D721Med (cell line): ENCODE measurements around the gene RASSF8.

Experiments
- DNase-seq: peaks from one replicate; pipeline ENCODE4 v3.0.0; 2011; ENCODE audit warnings: low spot score; ENCODE audit not compliant: insufficient read length
- FAIRE-seq: peaks from 2 replicates; lab custom pipeline; 2011; peaks lifted over from hg19 to GRCh38; lab: Jason Lieb, UNC
- CTCF ChIP-seq: IDR thresholded peaks from 2 replicates; pipeline ENCODE4 v1.5.1; 2012; ENCODE audit warnings: mild to moderate bottlenecking, control low read depth; ENCODE audit not compliant: insufficient read depth; ENCODE audit errors: missing control alignments

RASSF8 gene

DNA sequence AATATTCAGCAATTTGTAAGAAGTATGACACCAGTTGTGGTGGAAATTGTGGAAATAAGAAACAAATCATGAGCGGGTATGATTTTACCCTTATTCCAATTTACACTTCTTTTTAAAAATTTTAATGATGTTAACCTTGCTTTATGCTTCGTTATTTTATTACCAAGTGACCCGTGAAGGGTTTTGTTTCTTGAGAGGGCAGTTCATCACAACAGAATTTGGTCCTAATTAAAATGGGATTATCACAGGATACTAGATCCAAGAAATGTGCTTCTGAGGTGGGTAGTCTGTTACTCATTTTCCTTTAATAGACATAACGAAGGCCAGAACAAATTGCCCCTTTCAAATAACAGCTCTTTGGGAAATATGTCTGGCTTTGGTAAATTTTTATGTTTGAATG, 25.5 kb upstream of the RASSF8 start:
- DNase-seq (no peak), FAIRE-seq (peak; percentile 51)
- TF ChIP-seq CTCF = no peak

- TF ChIP-seq CTCF = no peak
- peak; percentile 53 for FAIRE-seq
- DNase-seq = no peak
Observed at GRCh38 chr12:25934456-25934855, 24.0 kb upstream of the RASSF8 start.

GRCh38 chr12:25935355-25936144, 22.9 kb upstream of the RASSF8 start:
- DNase-seq = no peak
- no peak for TF ChIP-seq CTCF
- FAIRE-seq = no peak

DNA sequence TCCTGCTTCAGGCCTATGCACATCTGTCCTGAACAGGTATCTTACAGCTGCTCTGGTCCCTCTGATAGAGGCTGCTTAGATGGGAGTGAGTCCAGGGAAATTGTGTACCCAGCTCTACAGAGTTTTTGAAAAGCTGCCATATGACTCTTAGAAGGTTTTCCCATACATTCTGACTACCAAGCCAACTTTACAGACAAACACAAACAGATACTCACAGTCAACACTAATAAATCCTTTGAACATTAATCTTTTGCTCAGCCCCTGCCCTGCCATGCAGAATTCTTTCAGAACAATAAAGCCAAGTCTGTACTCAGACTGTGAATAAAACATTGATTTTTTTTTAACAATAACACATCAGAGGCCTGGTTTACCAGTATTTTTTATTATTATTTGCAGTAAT, 21.4 kb upstream of the RASSF8 start:
- TF ChIP-seq CTCF = no peak
- no peak for DNase-seq
- FAIRE-seq = no peak

DNA sequence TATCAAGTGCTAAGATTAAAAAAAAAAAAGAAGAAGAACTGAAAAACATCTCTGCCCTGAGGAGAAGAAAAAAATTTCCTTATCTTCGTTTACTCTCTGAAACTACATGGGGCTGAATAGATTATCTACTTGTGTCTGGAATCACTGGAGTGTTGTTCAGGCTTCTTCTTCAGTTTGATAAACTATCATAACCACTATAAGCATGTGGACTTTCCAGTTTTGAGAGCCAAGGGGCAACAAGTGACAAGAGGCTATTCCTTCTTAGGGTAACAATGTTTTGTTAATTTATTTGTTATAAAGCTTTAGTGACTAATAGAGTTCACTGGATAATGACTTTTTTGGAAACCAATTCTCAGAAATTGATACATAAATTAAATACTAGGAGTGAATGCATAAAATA, 19.9 kb upstream of the RASSF8 start:
- no peak for DNase-seq
- FAIRE-seq = no peak
- TF ChIP-seq CTCF = no peak

DNA sequence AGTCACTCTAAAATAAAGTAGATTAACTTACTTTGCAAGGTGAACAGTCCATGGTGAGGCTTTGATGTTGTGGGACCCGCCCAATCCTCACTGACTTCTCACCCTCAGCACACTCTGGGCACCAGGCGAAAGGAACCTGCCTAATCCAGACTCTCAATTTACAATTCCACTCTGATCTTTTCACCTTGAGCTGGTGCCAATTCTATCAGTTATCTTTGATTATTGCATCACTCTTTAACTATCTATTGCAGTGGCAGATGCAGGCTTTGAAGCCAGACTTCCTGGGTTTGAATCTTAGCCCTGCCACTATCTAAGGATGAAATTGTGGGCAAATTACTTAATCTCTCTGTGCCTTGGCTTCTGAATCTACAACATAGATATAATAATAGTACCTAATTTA, 18.9 kb upstream of the RASSF8 start:
- DNase-seq = no peak
- no peak for TF ChIP-seq CTCF
- no peak for FAIRE-seq

- DNase-seq (no peak), FAIRE-seq (no peak)
- no peak for TF ChIP-seq CTCF
Observed at GRCh38 chr12:25940886-25941285, 17.6 kb upstream of the RASSF8 start.
